OCI-LY3 (cell line): ENCODE results near the gene SEC22A.

ENCODE experiments used
- CTCF ChIP-seq: fragments of 200-600, 300-600 bp; sonication (generic); IDR thresholded peaks from 2 replicates; pipeline ENCODE4 v1.5.1; 2014; ENCODE audit warnings: antibody characterized with exemption, low read length, low read depth
- EZH2phosphoT487 ChIP-seq: fragments of 200-600 bp; shearing (Covaris generic); IDR thresholded peaks from 2 replicates; pipeline ENCODE4 v1.6.1; 2018; ENCODE audit warnings: antibody characterized with exemption, mixed run types, low read depth

GRCh38 chr3:123285931-123286307, 84.2 kb downstream of the SEC22A start:
- TF ChIP-seq CTCF (no peak), EZH2phosphoT487 (no peak)
